ENCODE data around the gene RPS5. TPM values are rescaled to one million over a fixed set of nuclear protein-coding genes. Genes with fewer than 3 reads are reported as not detected.
A peak's percentile ranks its signal among the peaks of the same experiment; 100 is the strongest.

Gene RPS5
- total RNA-seq, 1 experiment from 2014 or later, result 3,636 TPM

- H3K4me3 ChIP-seq, result no peak overlapping the region
- no peaks in the 10 kb centered on the region for H3K9me3 ChIP-seq
- DNase-seq, result no peak
- H3K27me3 ChIP-seq, result no peaks in the 10 kb centered on the region
- H3K36me3 ChIP-seq, result peaks cover 9% of the 10 kb centered on the region
These were observed 32.5 kb upstream of the RPS5 start for GRCh38 chr19:58354478-58355030.

- DNase-seq, result no peak
- no peak overlapping the region for H3K4me3 ChIP-seq
- H3K9me3 ChIP-seq, result no peaks in the 10 kb centered on the region
- H3K27me3 ChIP-seq, result no peaks in the 10 kb centered on the region
- H3K36me3 ChIP-seq, result peaks cover 6% of the 10 kb centered on the region
These were observed 31.8 kb upstream of the RPS5 start for GRCh38 chr19:58355215-58355796.

GRCh38 chr19:58355908-58356765 is 30.9 kb upstream of the RPS5 start:
- H3K4me3 ChIP-seq, result no peak overlapping the region

GRCh38 chr19:58356766-58357480 is 30.1 kb upstream of the RPS5 start:
- no peaks in the 10 kb centered on the region for H3K27me3 ChIP-seq
- DNase-seq, result no peak
- H3K9me3 ChIP-seq, result no peaks in the 10 kb centered on the region
- H3K36me3 ChIP-seq, result peaks cover 6% of the 10 kb centered on the region
- H3K4me3 ChIP-seq, result no peak overlapping the region

More at GRCh38 chr19:58355908-58356765, 30.9 kb upstream of the RPS5 start:
- DNase-seq, result no peak
- H3K36me3 ChIP-seq, result peaks cover 4% of the 10 kb centered on the region
- H3K27me3 ChIP-seq, result no peaks in the 10 kb centered on the region
- no peaks in the 10 kb centered on the region for H3K9me3 ChIP-seq

- H3K4me3 ChIP-seq, result no peak overlapping the region
- DNase-seq, result no peak
- H3K36me3 ChIP-seq, result peaks cover 6% of the 10 kb centered on the region
- H3K9me3 ChIP-seq, result no peaks in the 10 kb centered on the region
- H3K27me3 ChIP-seq, result no peaks in the 10 kb centered on the region
These were observed 29.5 kb upstream of the RPS5 start for GRCh38 chr19:58357481-58358145.

GRCh38 chr19:58361900-58362271 is 25.2 kb upstream of the RPS5 start:
- Histone ChIP-seq H3K4me3 (peak overlapping the region; percentile 95), H3K9me3 (no peaks in the 10 kb centered on the region), H3K27me3 (no peaks in the 10 kb centered on the region), H3K36me3 (peaks cover 3% of the 10 kb centered on the region; the same call in 1 of the 2 replicates)
- DNase-seq, result peak; percentile 70

GRCh38 chr19:58362272-58362994 is 24.6 kb upstream of the RPS5 start, which contains the start of gene ZNF497:
Gene ZNF497 (minus strand): TSS chr19:58362751. CDS start chr19:58357635, 5,116 bp downstream.
- DNase-seq, result peak; percentile 97
- Histone ChIP-seq H3K4me3 (peak within 1 kb of the TSS; percentile 95), H3K27me3 (no peaks in the 10 kb centered on the region)

GRCh38 chr19:58364146-58364545 is 22.9 kb upstream of the RPS5 start:
- Histone ChIP-seq H3K9me3 (no peaks in the 10 kb centered on the region), H3K27me3 (no peaks in the 10 kb centered on the region), H3K36me3 (peaks cover 3% of the 10 kb centered on the region; the same call in 1 of the 2 replicates), H3K4me3 (no peak overlapping the region)
- no peak for DNase-seq

More at GRCh38 chr19:58362272-58362994, 24.6 kb upstream of the RPS5 start, which contains the start of gene ZNF497:
- H3K9me3 ChIP-seq, result no peaks in the 10 kb centered on the region
- H3K36me3 ChIP-seq, result peaks cover 3% of the 10 kb centered on the region; the same call in 1 of the 2 replicates

GRCh38 chr19:58366585-58367430 is 20.3 kb upstream of the RPS5 start:
- H3K36me3 ChIP-seq, result no peaks in the 10 kb centered on the region
- H3K27me3 ChIP-seq, result no peaks in the 10 kb centered on the region
- no peak for DNase-seq
- H3K9me3 ChIP-seq, result no peaks in the 10 kb centered on the region
- H3K4me3 ChIP-seq, result no peak overlapping the region

GRCh38 chr19:58367698-58368454 is 19.2 kb upstream of the RPS5 start:
- Histone ChIP-seq H3K36me3 (no peaks in the 10 kb centered on the region), H3K27me3 (no peaks in the 10 kb centered on the region), H3K4me3 (no peak overlapping the region), H3K9me3 (no peaks in the 10 kb centered on the region)
- DNase-seq, result no peak

GRCh38 chr19:58368561-58369360 is 18.3 kb upstream of the RPS5 start:
- no peak for DNase-seq
- no peaks in the 10 kb centered on the region for H3K9me3 ChIP-seq

GRCh38 chr19:58372311-58373133 is 14.5 kb upstream of the RPS5 start:
- Histone ChIP-seq H3K4me3 (no peak overlapping the region), H3K27me3 (no peaks in the 10 kb centered on the region), H3K36me3 (no peaks in the 10 kb centered on the region), H3K9me3 (no peaks in the 10 kb centered on the region)
- DNase-seq, result no peak

More at GRCh38 chr19:58368561-58369360, 18.3 kb upstream of the RPS5 start:
- Histone ChIP-seq H3K36me3 (no peaks in the 10 kb centered on the region), H3K4me3 (no peak overlapping the region), H3K27me3 (no peaks in the 10 kb centered on the region)

- H3K9me3 ChIP-seq, result no peaks in the 10 kb centered on the region
- no peak overlapping the region for H3K4me3 ChIP-seq
- no peaks in the 10 kb centered on the region for H3K36me3 ChIP-seq
- DNase-seq, result no peak
- H3K27me3 ChIP-seq, result no peaks in the 10 kb centered on the region
These were observed 12.9 kb upstream of the RPS5 start for GRCh38 chr19:58374200-58374599.
